Common myeloid progenitor, CD34-positive (primary cell): ENCODE results near the gene PACRG.

Source experiments
- CTCF ChIA-PET: fragments of 350-600 bp; sonication (Branson Sonifier 250); formaldehyde crosslinking; loops from one replicate; lab custom pipeline; 2021; ENCODE audit warnings: antibody characterized with exemption; lab: Charles Lee
- POLR2A ChIA-PET: fragments of 350-600 bp; sonication (Branson Sonifier 250); formaldehyde crosslinking; loops from one replicate; lab custom pipeline; 2021; ENCODE audit warnings: antibody characterized with exemption; lab: Charles Lee
- DNase-seq, 3 donors: peaks; one replicate each; pipeline versions ENCODE4 v3.0.0 to v3.0.0-alpha.2; 2013
- H3K27ac ChIP-seq, 2 experiments: 1 replicate in 1 of 2; 2 replicates in 1 of 2; pipeline ENCODE4 v1.7.0; 2013; ENCODE audit warnings: inconsistent platforms in 2 of 2, low read length in 2 of 2, mild to moderate bottlenecking in 2 of 2, low read depth in 1 of 2, moderate library complexity in 1 of 2; ENCODE audit not compliant: severe bottlenecking in 2 of 2, insufficient read depth in 1 of 2, poor library complexity in 1 of 2
- H3K27me3 ChIP-seq, 5 experiments: replicated peaks in 2 of 5; 1 replicate in 3 of 5; 2 replicates in 2 of 5; pipeline versions ENCODE4 v1.6.1 to v1.7.0; 2013; ENCODE audit warnings: low read length in 4 of 5, mild to moderate bottlenecking in 2 of 5, moderate library complexity in 2 of 5, inconsistent platforms in 1 of 5; ENCODE audit not compliant: insufficient read depth in 5 of 5, control insufficient read depth in 4 of 5
- H3K36me3 ChIP-seq, 4 experiments: 1 replicate in 2 of 4; 2 replicates in 2 of 4; pipeline versions ENCODE4 v1.6.1 to v1.7.0; 2013; ENCODE audit warnings: low read length in 3 of 4, control low read depth in 1 of 4, mild to moderate bottlenecking in 1 of 4; ENCODE audit not compliant: control insufficient read depth in 4 of 4, insufficient read depth in 4 of 4
- H3K4me1 ChIP-seq, 4 experiments: 1 replicate in 3 of 4; 2 replicates in 1 of 4; pipeline versions ENCODE4 v1.6.1 to v1.7.1; 2013; ENCODE audit warnings: low read length in 3 of 4, mild to moderate bottlenecking in 3 of 4, control low read depth in 1 of 4, inconsistent platforms in 1 of 4, moderate library complexity in 1 of 4; ENCODE audit not compliant: control insufficient read depth in 4 of 4, insufficient read depth in 4 of 4; ENCODE audit errors: control extremely low read depth in 1 of 4
- H3K4me3 ChIP-seq, 7 experiments: 1 replicate in 4 of 7; 2 replicates in 3 of 7; pipeline versions ENCODE4 v1.5.1 to v1.7.0; 2013; ENCODE audit warnings: mild to moderate bottlenecking in 7 of 7, low read length in 6 of 7, moderate library complexity in 6 of 7, inconsistent platforms in 2 of 7, low read depth in 2 of 7, control low read depth in 1 of 7; ENCODE audit not compliant: insufficient read depth in 4 of 7, control insufficient read depth in 1 of 7; ENCODE audit errors: extremely low read depth in 1 of 7
- H3K9me3 ChIP-seq, 5 experiments: 1 replicate in 4 of 5; 2 replicates in 1 of 5; pipeline versions ENCODE4 v1.6.1 to v1.7.1; 2013; ENCODE audit warnings: low read length in 4 of 5, mild to moderate bottlenecking in 2 of 5, inconsistent platforms in 1 of 5, low read depth in 1 of 5, moderate library complexity in 1 of 5; ENCODE audit not compliant: control insufficient read depth in 4 of 5, insufficient read depth in 2 of 5; ENCODE audit errors: control extremely low read depth in 1 of 5
- WGBS: methylation state at CpG from one replicate; pipeline ENCODE4 v1.1.5; 2013; ENCODE audit not compliant: insufficient coverage; 5-methylcytosine and 5-hydroxymethylcytosine counted together

Gene PACRG

GRCh38 chr6:162770136-162770535, 42.4 kb downstream of the PACRG start:
- POLR2A ChIA-PET, result no interaction called here
- Histone ChIP-seq H3K4me3 (no peak overlapping the region), H3K9me3 (no peaks in the 10 kb centered on the region), H3K27me3 (no peaks in the 10 kb centered on the region), H3K27ac (no peak overlapping the region), H3K36me3 (no peaks in the 10 kb centered on the region), H3K4me1 (no peaks in the 10 kb centered on the region)
- DNase-seq, result no peak
- CTCF ChIA-PET, result interaction anchor here (0.6 kb wide), 1 partner anchor 1151 kb away, joined by 3 read pairs; no protein-coding TSS in a partner anchor

GRCh38 chr6:162770955-162771354, 43.2 kb downstream of the PACRG start:
- DNase-seq, result no peak
- ChIA-PET CTCF (no interaction called here), POLR2A (no interaction called here)
- Histone ChIP-seq H3K4me3 (no peak overlapping the region), H3K4me1 (no peaks in the 10 kb centered on the region), H3K27me3 (no peaks in the 10 kb centered on the region), H3K36me3 (no peaks in the 10 kb centered on the region), H3K9me3 (no peaks in the 10 kb centered on the region), H3K27ac (no peak overlapping the region)
- WGBS, result no CpG with 5 or more reads among the region's 1 CpG

DNA sequence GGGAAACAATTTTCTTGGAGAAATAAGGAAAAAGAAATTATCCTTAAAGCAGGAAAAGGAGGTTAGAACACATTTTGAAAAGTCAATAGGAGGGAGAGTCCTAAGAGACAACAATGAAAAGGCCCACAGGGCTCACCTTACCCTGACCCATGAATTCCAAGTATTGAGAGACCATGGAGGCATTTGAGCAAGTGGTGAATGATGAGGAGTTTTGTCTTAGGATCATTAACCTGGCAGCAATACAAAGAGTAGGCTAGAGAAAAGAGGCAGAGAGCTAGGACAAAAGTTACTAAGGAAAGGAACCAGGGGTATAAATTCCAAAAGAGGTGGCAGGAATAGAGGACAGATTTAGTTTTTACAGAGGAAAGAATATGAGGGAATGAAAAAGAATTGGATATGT, 44.7 kb downstream of the PACRG start:
- H3K9me3 ChIP-seq, result no peaks in the 10 kb centered on the region
- no peak for DNase-seq
- POLR2A ChIA-PET, result no interaction called here
- no peak overlapping the region for H3K27ac ChIP-seq
- no peaks in the 10 kb centered on the region for H3K36me3 ChIP-seq
- no peaks in the 10 kb centered on the region for H3K4me1 ChIP-seq
- H3K4me3 ChIP-seq, result no peak overlapping the region
- H3K27me3 ChIP-seq, result no peaks in the 10 kb centered on the region
- CTCF ChIA-PET, result no interaction called here

DNA sequence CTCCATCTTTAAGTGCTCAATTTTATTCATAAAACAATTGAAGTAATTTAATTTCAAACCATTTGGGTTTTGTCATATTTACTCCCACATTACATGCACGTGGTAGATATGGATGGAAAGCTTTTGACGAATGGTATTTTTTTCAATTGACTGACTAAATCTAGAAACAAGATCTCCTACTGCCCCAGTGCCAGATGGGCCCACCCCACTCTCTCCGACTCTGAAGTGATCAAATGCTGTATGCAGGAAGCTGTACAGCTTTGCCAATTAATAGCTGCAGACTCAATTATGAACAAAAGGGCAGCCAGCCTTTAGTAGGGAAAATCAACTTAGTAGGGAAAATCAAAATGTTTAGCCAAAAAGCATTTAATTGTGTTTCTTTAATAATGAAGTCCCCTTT, 46.2 kb downstream of the PACRG start:
- Histone ChIP-seq H3K9me3 (no peaks in the 10 kb centered on the region), H3K4me1 (no peaks in the 10 kb centered on the region), H3K4me3 (no peak overlapping the region), H3K36me3 (no peaks in the 10 kb centered on the region), H3K27me3 (no peaks in the 10 kb centered on the region), H3K27ac (no peak overlapping the region)
- ChIA-PET CTCF (no interaction called here), POLR2A (no interaction called here)
- WGBS, result 100% methylated on average over 1 of the region's 3 CpGs
- DNase-seq, result no peak

- Histone ChIP-seq H3K27me3 (no peaks in the 10 kb centered on the region), H3K9me3 (peaks cover 0 to 9% (median 0%) of the 10 kb centered on the region in 5 experiments), H3K36me3 (no peaks in the 10 kb centered on the region), H3K4me1 (no peaks in the 10 kb centered on the region), H3K4me3 (no peak overlapping the region), H3K27ac (no peak overlapping the region)
- DNase-seq, result no peak
- CTCF ChIA-PET, result no interaction called here
- POLR2A ChIA-PET, result no interaction called here
- 99% methylated on average over 6 of the region's 7 CpGs for WGBS
Observed at GRCh38 chr6:162777091-162777490, 49.3 kb downstream of the PACRG start.

DNA sequence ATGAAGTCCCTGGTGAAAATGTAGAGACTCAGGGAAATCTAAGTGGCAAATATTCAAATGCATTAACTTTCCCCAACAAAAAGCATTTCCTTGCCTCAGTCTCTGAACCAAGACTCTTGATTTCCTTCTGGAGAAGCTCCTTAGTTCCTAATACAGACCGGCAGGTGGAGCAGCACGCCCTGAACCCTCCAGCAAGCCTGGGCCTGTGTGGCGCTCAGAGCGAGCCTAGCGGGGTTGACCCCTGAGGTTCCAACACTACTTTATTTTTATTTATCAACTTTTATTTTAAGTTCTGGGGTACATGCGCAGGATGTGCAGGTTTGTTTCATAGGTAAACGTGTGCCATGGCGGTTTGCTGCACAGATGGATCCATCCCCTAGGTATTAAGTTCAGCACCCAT, 50.8 kb downstream of the PACRG start:
- no peak overlapping the region for H3K4me3 ChIP-seq
- no peak for DNase-seq
- ChIA-PET POLR2A (no interaction called here), CTCF (no interaction called here)
- H3K27ac ChIP-seq, result no peak overlapping the region
- 97% methylated on average over 7 of the region's 8 CpGs for WGBS
- no peaks in the 10 kb centered on the region for H3K4me1 ChIP-seq
- no peaks in the 10 kb centered on the region for H3K36me3 ChIP-seq
- H3K9me3 ChIP-seq, result peaks cover 0 to 9% (median 0%) of the 10 kb centered on the region in 5 experiments
- H3K27me3 ChIP-seq, result no peaks in the 10 kb centered on the region

DNA sequence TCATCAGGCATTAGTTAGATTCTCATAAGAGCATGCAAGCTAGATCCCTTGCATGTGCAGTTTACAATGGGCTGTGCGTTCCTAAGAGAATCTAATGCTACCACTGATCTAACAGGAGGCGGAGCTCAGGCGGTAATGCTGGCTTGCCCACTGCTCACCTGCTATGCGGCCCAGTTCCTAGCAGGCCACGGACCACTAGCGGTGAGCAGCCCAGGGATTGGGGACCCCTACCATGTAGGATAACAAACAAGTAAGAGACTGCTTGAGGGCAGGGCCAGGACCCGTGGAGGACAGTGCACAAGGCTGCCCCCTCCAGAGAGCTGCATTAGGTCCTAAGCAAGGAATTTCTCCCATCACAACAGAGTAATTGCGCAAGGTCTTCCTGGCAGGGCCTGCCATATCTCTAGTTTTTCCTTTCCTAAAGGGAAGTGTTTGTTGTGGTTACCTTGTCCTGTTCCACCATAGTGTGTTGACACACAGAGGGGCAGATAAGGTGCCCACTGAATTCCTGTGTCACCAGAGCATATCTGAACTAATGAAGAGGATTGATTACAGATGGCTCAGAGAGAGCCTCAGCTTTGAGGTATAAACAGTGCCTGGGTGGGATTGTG, 58.0 kb downstream of the PACRG start:
- 94% methylated on average over 7 of the region's 8 CpGs for WGBS
- H3K27ac ChIP-seq, result no peak overlapping the region
- DNase-seq, result no peak
- ChIA-PET CTCF (no interaction called here), POLR2A (no interaction called here)
- no peaks in the 10 kb centered on the region for H3K27me3 ChIP-seq
- H3K4me1 ChIP-seq, result no peaks in the 10 kb centered on the region
- no peaks in the 10 kb centered on the region for H3K36me3 ChIP-seq
- H3K4me3 ChIP-seq, result no peak overlapping the region
- H3K9me3 ChIP-seq, result peaks cover 0 to 11% (median 0%) of the 10 kb centered on the region in 5 experiments
